NCI-H2171 treated with DMSO at 0.1 percent for 48 hours (cell line): ENCODE results near the gene GUCA1C.

Source experiments
- DNase-seq: peaks from one replicate; lab custom pipeline; 2025; lab: John Stamatoyannopoulos, UW

The GUCA1C gene

DNA sequence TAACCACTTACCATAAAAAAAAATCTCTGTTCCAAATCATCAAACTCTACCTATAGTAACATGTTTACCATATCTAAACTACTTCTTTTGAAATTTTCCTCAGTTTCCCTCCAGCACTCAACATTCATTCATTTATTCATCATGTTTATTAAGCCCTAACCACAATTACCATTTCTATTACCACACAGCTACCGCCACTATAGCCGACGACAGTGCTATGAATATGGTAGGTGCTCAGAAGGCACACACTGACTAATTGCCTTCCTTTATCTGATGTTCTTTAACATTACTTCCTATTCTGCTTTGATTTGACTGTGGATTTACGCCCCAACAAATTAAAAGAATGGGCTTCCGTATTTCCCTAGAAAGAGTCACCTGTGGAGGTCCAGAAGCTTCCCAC is 43.9 kb downstream of the GUCA1C start:
- no peak for DNase-seq

- DNase-seq = no peak
These were observed 46.5 kb downstream of the GUCA1C start for GRCh38 chr3:108907194-108907593.

DNA sequence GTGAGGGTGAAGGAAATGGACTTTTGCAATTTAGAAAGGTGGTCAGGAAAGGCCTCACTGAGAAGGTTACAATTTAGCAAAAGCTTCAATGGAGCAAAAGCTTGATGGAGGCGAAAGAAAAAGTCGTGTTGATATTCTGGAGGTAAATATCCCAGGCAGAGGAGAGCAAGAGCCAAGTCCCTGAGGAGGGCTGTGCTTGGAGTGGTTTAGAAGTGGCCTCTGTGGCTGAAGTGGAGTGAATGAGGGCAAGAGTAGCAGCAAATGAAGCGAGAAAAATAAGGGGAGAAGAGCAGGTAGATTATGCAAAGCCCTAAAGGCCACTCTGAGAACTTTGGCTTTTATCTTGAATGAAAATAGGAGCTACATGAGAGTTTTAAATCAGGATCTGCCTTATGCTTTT is 54.1 kb downstream of the GUCA1C start:
- DNase-seq = no peak

- DNase-seq = no peak
These were observed 55.8 kb downstream of the GUCA1C start for GRCh38 chr3:108897883-108898282.

DNA sequence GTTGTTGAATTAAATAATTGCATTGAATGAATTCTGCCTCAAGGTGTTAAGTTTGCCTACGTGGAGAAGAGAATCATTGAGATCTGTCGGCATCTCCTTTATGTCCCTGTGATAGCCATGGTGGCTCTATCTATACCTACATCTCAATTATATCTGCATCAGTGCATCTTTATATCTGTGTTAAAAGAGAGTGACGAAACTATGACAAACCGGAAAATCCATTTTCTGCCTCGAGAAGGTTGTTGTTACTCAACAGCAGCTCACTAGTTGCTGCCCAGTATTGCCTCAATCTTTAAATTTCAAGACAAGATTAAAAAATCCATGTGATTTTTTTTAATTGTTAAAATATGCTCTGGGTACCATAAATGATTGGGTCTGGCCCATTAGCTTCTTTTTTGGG is 58.7 kb downstream of the GUCA1C start:
- no peak for DNase-seq

- no peak for DNase-seq
These were observed 61.8 kb downstream of the GUCA1C start for GRCh38 chr3:108891833-108892232.

DNA sequence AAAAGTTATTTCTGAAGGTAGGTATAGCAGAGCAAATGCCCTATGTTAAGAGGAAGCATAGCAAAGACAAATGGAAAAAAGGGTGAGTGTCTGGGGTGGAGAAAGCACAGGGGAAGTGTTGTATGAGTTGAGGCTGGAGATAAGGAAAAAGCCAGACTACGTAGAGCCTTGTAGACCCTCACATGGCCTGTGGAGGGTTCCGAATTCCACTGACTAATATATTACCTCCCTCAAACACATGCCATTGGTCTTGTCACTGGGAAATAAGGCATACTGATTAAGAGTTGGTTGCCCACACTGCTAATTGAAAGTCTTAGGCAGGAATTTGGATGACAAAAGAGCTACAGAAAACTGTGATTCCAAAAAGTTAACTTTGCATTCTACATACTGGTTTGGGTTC is 65.9 kb downstream of the GUCA1C start:
- DNase-seq = no peak

DNA sequence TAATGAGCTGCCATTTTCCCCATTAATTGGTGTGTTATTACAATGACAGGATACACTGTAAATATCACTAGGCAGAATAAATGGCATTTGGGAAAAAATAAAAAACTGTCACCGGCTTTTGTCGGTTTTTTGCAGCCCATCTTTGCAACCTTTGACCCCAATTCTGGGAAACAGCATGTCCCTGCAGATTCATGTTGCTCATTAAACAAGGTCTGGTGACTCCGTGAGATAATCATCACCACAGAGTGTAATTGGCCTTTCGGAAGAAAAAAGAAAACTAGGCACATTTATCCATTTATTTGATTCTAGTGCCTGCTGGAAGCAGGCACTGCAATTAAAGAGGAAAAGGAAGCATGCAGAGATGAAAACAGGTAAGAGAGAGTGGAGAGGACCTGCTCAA is 66.6 kb downstream of the GUCA1C start:
- DNase-seq = no peak

DNA sequence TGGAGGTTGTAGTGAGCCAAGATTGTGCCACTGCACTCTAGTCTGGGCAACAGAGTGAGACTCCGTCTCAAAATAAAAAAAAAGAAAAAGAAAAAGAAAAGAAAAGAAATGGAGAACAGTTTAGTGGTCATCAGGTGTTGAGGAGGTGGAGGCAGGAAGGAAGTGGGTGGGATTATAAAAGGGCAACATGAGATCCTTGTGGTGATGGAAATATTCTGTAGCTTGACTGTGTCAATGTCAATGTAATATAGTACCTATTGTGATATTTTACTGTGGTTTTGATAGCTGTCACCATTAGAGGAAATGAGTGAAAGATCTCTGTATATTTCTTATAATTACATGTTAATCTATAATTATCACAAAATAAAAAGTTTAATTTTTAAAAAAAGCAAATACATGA is 70.3 kb downstream of the GUCA1C start:
- DNase-seq = no peak

GRCh38 chr3:108882762-108883161 is 70.9 kb downstream of the GUCA1C start:
- DNase-seq = no peak

- no peak for DNase-seq
These were observed 73.8 kb downstream of the GUCA1C start for GRCh38 chr3:108879915-108880314.

- DNase-seq = no peak
These were observed 75.8 kb downstream of the GUCA1C start for GRCh38 chr3:108877901-108878300.

- DNase-seq = no peak
These were observed 89.9 kb downstream of the GUCA1C start for GRCh38 chr3:108863799-108864135.

DNA sequence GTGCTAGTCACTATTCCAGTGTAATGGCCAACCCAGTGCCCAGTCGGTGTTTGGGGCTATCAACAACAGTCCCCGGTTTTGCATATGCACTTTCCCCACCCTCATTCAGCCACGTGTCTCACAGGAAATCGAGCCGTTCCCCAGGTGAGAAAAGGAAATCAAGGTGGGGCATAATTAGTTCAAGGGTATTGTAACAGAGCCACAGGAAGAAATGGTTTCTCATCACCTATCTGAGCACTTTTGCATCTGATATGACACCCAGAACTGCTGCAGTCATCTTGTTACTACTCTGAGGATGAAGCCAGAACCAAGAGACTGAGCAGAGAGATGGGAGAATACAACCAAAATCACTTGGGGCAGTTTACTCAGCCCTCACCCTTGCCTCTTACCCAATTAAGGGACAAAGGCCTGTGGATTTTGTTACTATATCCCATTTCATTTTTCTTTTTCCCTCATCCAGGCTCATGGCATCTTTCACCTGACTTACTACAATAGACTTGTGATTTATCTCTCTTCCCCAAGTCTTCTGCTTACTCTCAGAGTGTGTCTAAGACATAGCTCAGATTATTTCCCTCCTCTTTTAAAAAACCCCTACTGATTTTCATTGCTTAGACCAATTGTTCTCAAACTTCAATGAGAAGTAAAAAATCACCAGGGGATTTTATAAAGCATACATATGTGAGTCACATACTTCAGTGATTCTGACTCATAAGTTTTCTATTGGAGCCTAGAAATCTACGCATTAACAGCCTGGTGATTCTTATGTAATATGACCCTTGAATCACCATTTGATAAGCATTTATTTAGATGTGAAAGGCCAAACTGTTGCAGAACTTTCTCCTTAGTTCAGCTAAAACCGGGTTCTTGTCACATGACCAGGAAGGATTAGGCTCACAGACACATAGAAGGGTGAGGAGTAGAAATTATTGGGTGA is 90.5 kb downstream of the GUCA1C start:
- DNase-seq = no peak

- DNase-seq = no peak
These were observed 92.3 kb downstream of the GUCA1C start for GRCh38 chr3:108861401-108861800.
